ENCODE results near the gene WDR37. TPM values are rescaled to one million over a fixed set of nuclear protein-coding genes. Genes with fewer than 3 reads are reported as not detected.
"Not testable (repeated sequence)": the region's sequence is repeated elsewhere in the genome, so short reads cannot be mapped to it uniquely, and the experiment has no call there.

The WDR37 gene
- total RNA-seq, 4 donors from 2014 or later, result 11.4 to 30.3 (median 17.4) TPM

- TF ChIP-seq, protein P1, sequence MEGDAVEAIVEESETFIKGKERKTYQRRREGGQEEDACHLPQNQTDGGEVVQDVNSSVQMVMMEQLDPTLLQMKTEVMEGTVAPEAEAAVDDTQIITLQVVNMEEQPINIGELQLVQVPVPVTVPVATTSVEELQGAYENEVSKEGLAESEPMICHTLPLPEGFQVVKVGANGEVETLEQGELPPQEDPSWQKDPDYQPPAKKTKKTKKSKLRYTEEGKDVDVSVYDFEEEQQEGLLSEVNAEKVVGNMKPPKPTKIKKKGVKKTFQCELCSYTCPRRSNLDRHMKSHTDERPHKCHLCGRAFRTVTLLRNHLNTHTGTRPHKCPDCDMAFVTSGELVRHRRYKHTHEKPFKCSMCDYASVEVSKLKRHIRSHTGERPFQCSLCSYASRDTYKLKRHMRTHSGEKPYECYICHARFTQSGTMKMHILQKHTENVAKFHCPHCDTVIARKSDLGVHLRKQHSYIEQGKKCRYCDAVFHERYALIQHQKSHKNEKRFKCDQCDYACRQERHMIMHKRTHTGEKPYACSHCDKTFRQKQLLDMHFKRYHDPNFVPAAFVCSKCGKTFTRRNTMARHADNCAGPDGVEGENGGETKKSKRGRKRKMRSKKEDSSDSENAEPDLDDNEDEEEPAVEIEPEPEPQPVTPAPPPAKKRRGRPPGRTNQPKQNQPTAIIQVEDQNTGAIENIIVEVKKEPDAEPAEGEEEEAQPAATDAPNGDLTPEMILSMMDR (IDR thresholded peaks at IDR 0.05), result no peak
- DNase-seq (ENCODE audit: low spot score), result no peak
- ATAC-seq (ENCODE audit: low FRiP score), result no peak
These were observed 60.6 kb downstream of the WDR37 start for GRCh38 chr10:1116696-1117280.

DNA sequence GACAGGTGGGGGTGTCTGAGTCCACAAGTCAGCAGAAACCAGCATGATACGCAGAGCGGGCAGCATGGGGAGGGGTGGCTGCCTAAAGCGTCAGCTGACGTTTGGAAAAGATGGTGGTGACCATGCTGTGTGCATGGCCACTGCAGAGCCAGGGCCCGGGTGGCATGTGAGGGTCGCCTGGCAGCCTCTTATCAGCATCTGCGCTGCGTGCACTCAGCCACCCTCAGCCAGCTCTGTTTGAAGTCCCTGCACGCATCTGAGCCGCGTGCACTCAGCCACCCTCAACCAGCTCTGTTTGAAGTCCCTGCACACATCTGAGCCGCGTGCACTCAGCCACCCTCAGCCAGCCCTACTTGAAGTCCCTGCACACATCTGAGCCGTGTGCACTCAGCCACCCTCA, 61.5 kb downstream of the WDR37 start:
- no peak for ATAC-seq (ENCODE audit: low FRiP score)
- TF ChIP-seq, protein P1 (IDR thresholded peaks at IDR 0.05), result no peak

GRCh38 chr10:1118318-1118717, 62.1 kb downstream of the WDR37 start:
- DNase-seq (ENCODE audit: low spot score); ATAC-seq (ENCODE audit: low FRiP score): not testable (repeated sequence)

More for the DNA sequence above, 61.5 kb downstream of the WDR37 start:
- DNase-seq (ENCODE audit: low spot score), result no peak

- ATAC-seq (ENCODE audit: low FRiP score), result no peak
- DNase-seq (ENCODE audit: low spot score), result no peak
- TF ChIP-seq, protein P1 (IDR thresholded peaks at IDR 0.05), result no peak
These were observed 62.8 kb downstream of the WDR37 start for GRCh38 chr10:1119027-1119426.

DNA sequence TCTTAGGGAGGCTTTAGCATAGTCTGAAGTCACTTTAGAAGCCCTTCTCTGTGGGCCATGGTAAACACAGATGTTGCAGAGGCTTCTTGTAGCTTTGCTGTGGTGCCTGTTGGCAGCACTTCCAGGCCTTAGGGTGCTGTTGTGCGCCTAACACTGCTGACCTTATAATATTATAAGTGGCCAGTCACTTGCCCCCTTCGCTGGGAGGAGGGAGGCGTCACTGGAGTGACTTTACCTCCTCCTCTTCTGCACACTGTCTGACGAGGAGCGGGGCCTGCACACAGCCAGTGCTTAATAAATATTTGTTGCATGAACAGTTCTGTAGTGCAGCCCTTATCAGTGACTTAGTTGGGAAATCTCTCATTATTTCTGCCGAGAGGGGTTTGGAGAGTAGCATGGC, 63.3 kb downstream of the WDR37 start:
- ATAC-seq (ENCODE audit: low FRiP score), result no peak

DNA sequence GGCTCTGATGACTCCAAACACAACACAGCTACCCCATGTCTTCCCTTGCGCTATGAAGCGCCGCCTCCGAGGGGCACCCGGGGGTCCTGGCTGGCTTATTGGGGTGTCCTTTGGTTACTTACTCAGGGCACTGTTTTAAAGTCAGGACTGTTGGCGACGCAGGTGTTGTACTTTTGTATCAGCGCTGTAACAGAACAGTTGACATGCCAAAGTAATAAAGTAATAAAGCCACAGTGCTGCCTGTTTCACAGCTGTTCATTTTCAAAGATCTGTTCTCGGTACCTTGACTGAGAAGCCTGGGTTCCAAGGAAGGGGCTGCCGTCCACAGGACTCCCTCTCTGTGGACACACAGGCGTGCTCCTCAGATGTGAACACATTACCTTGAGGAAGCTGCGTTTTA, 64.1 kb downstream of the WDR37 start:
- ATAC-seq (ENCODE audit: low FRiP score) (no peak), DNase-seq (ENCODE audit: low spot score) (no peak)
- TF ChIP-seq, protein P1 (IDR thresholded peaks at IDR 0.05), result no peak

More for the DNA sequence above, 63.3 kb downstream of the WDR37 start:
- TF ChIP-seq, protein P1 (IDR thresholded peaks at IDR 0.05), result no peak
- DNase-seq (ENCODE audit: low spot score), result no peak

GRCh38 chr10:1120801-1121211, 64.6 kb downstream of the WDR37 start:
- TF ChIP-seq, protein P1 (IDR thresholded peaks at IDR 0.05), result no peak
- ATAC-seq (ENCODE audit: low FRiP score) (no peak), DNase-seq (ENCODE audit: low spot score) (no peak)
